ENCODE measurements around the gene DHRS9.
"Not testable (repeated sequence)": the region's sequence is repeated elsewhere in the genome, so short reads cannot be mapped to it uniquely, and the experiment has no call there.

The DHRS9 gene

GRCh38 chr2:169104848-169105247 lies 35.5 kb downstream of the DHRS9 start:
- DNase-seq: no peak

GRCh38 chr2:169105476-169105875 lies 36.1 kb downstream of the DHRS9 start:
- DNase-seq: no peak

- no peak for DNase-seq
These were observed 36.8 kb downstream of the DHRS9 start for GRCh38 chr2:169106134-169106533.

GRCh38 chr2:169106563-169107545 lies 37.5 kb downstream of the DHRS9 start:
- DNase-seq: no peak

- DNase-seq: no peak
These were observed 38.3 kb downstream of the DHRS9 start for GRCh38 chr2:169107645-169108044.

- DNase-seq: no peak
These were observed 38.9 kb downstream of the DHRS9 start for GRCh38 chr2:169108099-169108884.

- DNase-seq: peak; percentile 54
These were observed 40.4 kb downstream of the DHRS9 start for GRCh38 chr2:169109502-169110409.

- no peak for DNase-seq
These were observed 41.1 kb downstream of the DHRS9 start for GRCh38 chr2:169110419-169110818.

GRCh38 chr2:169110916-169111315 lies 41.6 kb downstream of the DHRS9 start:
- DNase-seq: no peak

GRCh38 chr2:169112841-169113240 lies 43.5 kb downstream of the DHRS9 start:
- DNase-seq: no peak

- no peak for DNase-seq
These were observed 44.7 kb downstream of the DHRS9 start for GRCh38 chr2:169114056-169114455.

- DNase-seq: no peak
These were observed 47.0 kb downstream of the DHRS9 start for GRCh38 chr2:169116327-169116726.

GRCh38 chr2:169116993-169117392 lies 47.6 kb downstream of the DHRS9 start:
- no peak for DNase-seq

GRCh38 chr2:169118060-169118459 lies 48.7 kb downstream of the DHRS9 start:
- DNase-seq: no peak

- DNase-seq: no peak
These were observed 49.9 kb downstream of the DHRS9 start for GRCh38 chr2:169119123-169119760.

GRCh38 chr2:169119851-169120250 lies 50.5 kb downstream of the DHRS9 start:
- no peak for DNase-seq

- no peak for DNase-seq
These were observed 60.4 kb downstream of the DHRS9 start for GRCh38 chr2:169129703-169130243.

GRCh38 chr2:169131587-169132512 lies 62.5 kb downstream of the DHRS9 start:
- peak; percentile 43 for DNase-seq

GRCh38 chr2:169134272-169134671 lies 64.9 kb downstream of the DHRS9 start:
- DNase-seq: not testable (repeated sequence)

GRCh38 chr2:169136428-169136827 lies 67.1 kb downstream of the DHRS9 start:
- DNase-seq: not testable (repeated sequence)

Data from NCI-H1092 treated with DMSO at 0.1 percent for 48 hours (cell line).